ENCODE results near the gene DUS2. TPM values are rescaled to one million over a fixed set of nuclear protein-coding genes. Genes with fewer than 3 reads are reported as not detected.
"Not testable (repeated sequence)": the region's sequence is repeated elsewhere in the genome, so short reads cannot be mapped to it uniquely, and the experiment has no call there.

Gene DUS2
- total and polyA plus RNA-seq, 9 donors: 4.8 to 15.7 (median 8.5) TPM

- intact Hi-C loops (cut with DNase I): loop anchor here in 3 of 4 donors (2.0 to 10.0 kb wide), 5 partner anchors 50 to 240 kb away; no protein-coding TSS in a partner anchor
- H3K27ac ChIP-seq: no peak overlapping the region
These were observed 30.4 kb upstream of the DUS2 start for GRCh38 chr16:67992661-67993206.

GRCh38 chr16:67993207-67994039 is 29.7 kb upstream of the DUS2 start:
- no peaks in the 10 kb centered on the region for H3K27me3 ChIP-seq

More at GRCh38 chr16:67992661-67993206, 30.4 kb upstream of the DUS2 start:
- TF ChIP-seq POLR2A (IDR thresholded peaks at IDR 0.05) (no peak), CTCF (IDR thresholded peaks at IDR 0.05) (no peak), EP300 (IDR thresholded peaks at IDR 0.05) (no peak)
- no peaks in the 10 kb centered on the region for H3K9me3 ChIP-seq
- H3K4me1 ChIP-seq (ENCODE audit: insufficient read depth): peaks cover 2% of the 10 kb centered on the region
- no peak overlapping the region for H3K4me3 ChIP-seq
- H3K36me3 ChIP-seq: no peaks in the 10 kb centered on the region
- 63 to 83% (median 63%) methylated on average over 11 to 20 of the region's 20 CpGs for WGBS, 3 donors
- no peak for DNase-seq
- no peaks in the 10 kb centered on the region for H3K27me3 ChIP-seq

GRCh38 chr16:67994040-67994408 is 29.1 kb upstream of the DUS2 start:
- WGBS, 3 donors: 61 to 83% (median 77%) methylated on average over 4 to 6 of the region's 6 CpGs
- H3K36me3 ChIP-seq; H3K9me3 ChIP-seq; H3K4me1 ChIP-seq (ENCODE audit: insufficient read depth); H3K4me3 ChIP-seq; H3K27ac ChIP-seq; H3K27me3 ChIP-seq; DNase-seq: not testable (repeated sequence)
- intact Hi-C loops (cut with DNase I): loop anchor here in 3 of 4 donors (5.0 to 10.0 kb wide), 4 partner anchors 48 to 238 kb away; no protein-coding TSS in a partner anchor

More at GRCh38 chr16:67993207-67994039, 29.7 kb upstream of the DUS2 start:
- 12 to 19% (median 12%) methylated on average over 30 to 39 of the region's 39 CpGs for WGBS, 3 donors
- Histone ChIP-seq H3K36me3 (no peaks in the 10 kb centered on the region), H3K27ac (no peak overlapping the region), H3K4me3 (no peak overlapping the region), H3K9me3 (no peaks in the 10 kb centered on the region), H3K4me1 (ENCODE audit: insufficient read depth) (peaks cover 2% of the 10 kb centered on the region)
- intact Hi-C loops (cut with DNase I): loop anchor here in 3 of 4 donors (2.0 to 10.0 kb wide), 5 partner anchors 49 to 239 kb away; no protein-coding TSS in a partner anchor
- peak; percentile 75 to 87 (median 80) for DNase-seq
- TF ChIP-seq CTCF (IDR thresholded peaks at IDR 0.05) (peak; percentile 94 to 96 (median 95)), EP300 (IDR thresholded peaks at IDR 0.05) (no peak), POLR2A (IDR thresholded peaks at IDR 0.05) (no peak)

- no peak for TF ChIP-seq POLR2A (IDR thresholded peaks at IDR 0.05)
- no peak for TF ChIP-seq EP300 (IDR thresholded peaks at IDR 0.05)
- no peak for TF ChIP-seq CTCF (IDR thresholded peaks at IDR 0.05)
- Histone ChIP-seq H3K27ac (no peak overlapping the region), H3K4me1 (ENCODE audit: insufficient read depth) (peaks cover 2% of the 10 kb centered on the region), H3K27me3 (no peaks in the 10 kb centered on the region), H3K9me3 (no peaks in the 10 kb centered on the region), H3K4me3 (no peak overlapping the region), H3K36me3 (no peaks in the 10 kb centered on the region)
- no peak for DNase-seq
- 82 to 87% (median 84%) methylated on average over 5 of the region's 5 CpGs for WGBS, 3 donors
- intact Hi-C loops (cut with DNase I): loop anchor here in 1 of 4 donors (10.0 kb wide), 1 partner anchor 69 kb away; no protein-coding TSS in a partner anchor
These were observed 27.7 kb upstream of the DUS2 start for GRCh38 chr16:67995423-67995822.

Data from ovary (tissue), 9 donors.